Endothelial cell (in vitro differentiated cells): ENCODE results near the gene NFIC. TPM values are rescaled to one million over a fixed set of nuclear protein-coding genes. Genes with fewer than 3 reads are reported as not detected.

Source experiments
- DNase-seq: peaks from one replicate; pipeline ENCODE4 v3.0.0; 2021; ENCODE audit warnings: low spot score
- H3K27ac Mint-ChIP-seq: one replicate; pipeline ENCODE4 v1.8.0; 2021; ENCODE audit warnings: mixed read lengths, inconsistent platforms; ENCODE audit not compliant: unreplicated experiment
- H3K27me3 Mint-ChIP-seq: one replicate; pipeline ENCODE4 v1.8.0; 2021; ENCODE audit warnings: mild to moderate bottlenecking, moderate library complexity, mixed read lengths, inconsistent platforms; ENCODE audit not compliant: unreplicated experiment
- H3K36me3 Mint-ChIP-seq: one replicate; pipeline ENCODE4 v1.8.0; 2021; ENCODE audit warnings: mild to moderate bottlenecking, low read depth, mixed read lengths, inconsistent platforms; ENCODE audit not compliant: unreplicated experiment
- H3K4me1 Mint-ChIP-seq: one replicate; pipeline ENCODE4 v1.8.0; 2021; ENCODE audit warnings: mild to moderate bottlenecking, mixed read lengths, inconsistent platforms; ENCODE audit not compliant: unreplicated experiment
- H3K4me3 Mint-ChIP-seq: one replicate; pipeline ENCODE4 v1.8.0; 2021; ENCODE audit warnings: mild to moderate bottlenecking, mixed read lengths, inconsistent platforms; ENCODE audit not compliant: unreplicated experiment
- H3K9me3 Mint-ChIP-seq: one replicate; pipeline ENCODE4 v1.8.0; 2021; ENCODE audit warnings: mixed read lengths, inconsistent platforms; ENCODE audit not compliant: unreplicated experiment
- CTCF ChIP-seq: fragments of 200-600 bp; sonication (generic); IDR thresholded peaks from one replicate; pipeline ENCODE4 v1.5.0; 2021; ENCODE audit warnings: antibody characterized with exemption; ENCODE audit not compliant: unreplicated experiment
- total RNA-seq: library from RNA; stranded (reverse); fragmentation: NEBNext Ultra II Directional; extraction: Animal tissue kit (Norgen Biotek cat#: 25700); gene quantifications from one replicate; pipeline ENCODE4 v1.2.1, GENCODE V29; 2021; ENCODE audit not compliant: unreplicated experiment

NFIC gene
- total RNA-seq, 1 donor from 2014 or later, result 4.9 TPM

GRCh38 chr19:3464587-3465235 is 98.3 kb downstream of the NFIC start:
- peaks cover 3% of the 10 kb centered on the region for H3K4me1 Mint-ChIP-seq
- H3K36me3 Mint-ChIP-seq, result peaks cover 4% of the 10 kb centered on the region
- H3K27ac Mint-ChIP-seq, result no peak overlapping the region
- H3K4me3 Mint-ChIP-seq, result no peak overlapping the region
- peaks cover 19% of the 10 kb centered on the region for H3K27me3 Mint-ChIP-seq
- DNase-seq, result no peak
- TF ChIP-seq CTCF, result no peak
- H3K9me3 Mint-ChIP-seq, result no peaks in the 10 kb centered on the region

GRCh38 chr19:3465552-3465951 is 99.2 kb downstream of the NFIC start:
- TF ChIP-seq CTCF, result no peak
- Mint-ChIP-seq H3K27ac (no peak overlapping the region), H3K4me1 (peaks cover 3% of the 10 kb centered on the region), H3K27me3 (peaks cover 17% of the 10 kb centered on the region), H3K36me3 (peaks cover 4% of the 10 kb centered on the region), H3K9me3 (no peaks in the 10 kb centered on the region), H3K4me3 (no peak overlapping the region)
- no peak for DNase-seq

GRCh38 chr19:3466635-3467034 is 100.3 kb downstream of the NFIC start:
- peaks cover 18% of the 10 kb centered on the region for H3K27me3 Mint-ChIP-seq
- H3K9me3 Mint-ChIP-seq, result no peaks in the 10 kb centered on the region
- TF ChIP-seq CTCF, result no peak
- H3K4me1 Mint-ChIP-seq, result peaks cover 3% of the 10 kb centered on the region
- H3K4me3 Mint-ChIP-seq, result no peak overlapping the region
- DNase-seq, result no peak
- H3K27ac Mint-ChIP-seq, result no peak overlapping the region
- H3K36me3 Mint-ChIP-seq, result peaks cover 4% of the 10 kb centered on the region

GRCh38 chr19:3467437-3468198 is 101.2 kb downstream of the NFIC start:
- Mint-ChIP-seq H3K27me3 (peaks cover 15% of the 10 kb centered on the region), H3K4me1 (peaks cover 3% of the 10 kb centered on the region), H3K4me3 (no peak overlapping the region), H3K27ac (no peak overlapping the region), H3K36me3 (peaks cover 3% of the 10 kb centered on the region), H3K9me3 (no peaks in the 10 kb centered on the region)
- no peak for TF ChIP-seq CTCF
- DNase-seq, result no peak

- no peak overlapping the region for H3K4me3 Mint-ChIP-seq
- H3K4me1 Mint-ChIP-seq, result no peaks in the 10 kb centered on the region
- TF ChIP-seq CTCF, result no peak
- H3K27ac Mint-ChIP-seq, result no peak overlapping the region
- H3K36me3 Mint-ChIP-seq, result no peaks in the 10 kb centered on the region
- no peak for DNase-seq
- H3K27me3 Mint-ChIP-seq, result peaks cover 12% of the 10 kb centered on the region
- no peaks in the 10 kb centered on the region for H3K9me3 Mint-ChIP-seq
Measured at GRCh38 chr19:3468211-3468610, 101.8 kb downstream of the NFIC start.
